Glutamatergic neuron (in vitro differentiated cells): ENCODE data around the gene STOM. TPM values are rescaled to one million over a fixed set of nuclear protein-coding genes. Genes with fewer than 3 reads are reported as not detected.

Source experiments
- DNase-seq: peaks from one replicate; pipeline ENCODE4 v3.0.0; 2022
- H3K27ac Mint-ChIP-seq: one replicate; pipeline ENCODE4 v1.8.0; 2020; ENCODE audit warnings: mild to moderate bottlenecking, mixed read lengths, inconsistent platforms; ENCODE audit not compliant: unreplicated experiment
- H3K27me3 Mint-ChIP-seq: one replicate; pipeline ENCODE4 v1.8.0; 2020; ENCODE audit warnings: mild to moderate bottlenecking, moderate library complexity, mixed read lengths, inconsistent platforms; ENCODE audit not compliant: unreplicated experiment
- H3K36me3 Mint-ChIP-seq: one replicate; pipeline ENCODE4 v1.8.0; 2020; ENCODE audit warnings: mild to moderate bottlenecking, mixed read lengths, inconsistent platforms; ENCODE audit not compliant: unreplicated experiment
- H3K4me1 Mint-ChIP-seq: one replicate; pipeline ENCODE4 v1.8.0; 2020; ENCODE audit warnings: mild to moderate bottlenecking, low read depth, mixed read lengths, inconsistent platforms; ENCODE audit not compliant: unreplicated experiment
- H3K4me3 Mint-ChIP-seq: one replicate; pipeline ENCODE4 v1.8.0; 2020; ENCODE audit warnings: mild to moderate bottlenecking, mixed read lengths, inconsistent platforms; ENCODE audit not compliant: unreplicated experiment
- H3K9me3 Mint-ChIP-seq: one replicate; pipeline ENCODE4 v1.8.0; 2020; ENCODE audit warnings: mild to moderate bottlenecking, moderate library complexity, mixed read lengths, inconsistent platforms; ENCODE audit not compliant: unreplicated experiment
- total RNA-seq: library from RNA; stranded (reverse); fragmentation: NEBNext Ultra II Directional; extraction: Animal tissue kit (Norgen Biotek cat#: 25700); gene quantifications from one replicate; pipeline ENCODE4 v1.2.1, GENCODE V29; 2021; ENCODE audit not compliant: unreplicated experiment
- TF ChIP-seq, protein P1 (sequence below): fragments of 200-600 bp; sonication (generic); IDR thresholded peaks from one replicate; pipeline ENCODE4 v1.5.0; 2021; ENCODE audit not compliant: partially characterized antibody, unreplicated experiment

The STOM gene
- total RNA-seq, 1 donor from 2014 or later: 2.0 TPM

DNA sequence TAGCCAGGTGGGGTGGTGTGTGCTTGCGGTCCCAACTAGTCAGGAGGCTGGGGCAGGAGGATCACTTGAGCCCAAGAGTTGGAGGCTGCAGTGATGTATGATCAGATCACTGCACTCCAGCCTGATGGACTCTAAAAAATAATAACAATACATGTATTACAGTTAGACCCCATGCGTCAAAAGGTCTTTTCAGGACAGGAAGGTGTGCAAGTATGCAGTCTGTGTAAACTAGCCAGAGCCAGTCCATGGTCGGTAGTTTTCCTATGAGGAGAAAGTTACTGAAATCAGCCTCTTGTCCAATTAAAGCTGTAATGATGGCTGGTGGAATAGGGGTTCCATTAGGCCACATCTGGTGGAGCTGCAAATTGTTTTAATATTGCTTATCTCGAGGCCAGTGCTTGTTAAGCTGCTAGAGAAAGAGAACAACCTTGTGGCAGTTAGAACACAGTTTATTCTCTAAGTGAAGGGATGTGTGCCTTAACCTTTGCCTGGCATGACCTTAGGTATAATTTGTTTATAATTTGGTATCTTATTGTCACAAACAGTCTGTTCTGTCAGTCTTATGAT is 1.5 kb upstream of the STOM start:
- TF ChIP-seq, protein P1, sequence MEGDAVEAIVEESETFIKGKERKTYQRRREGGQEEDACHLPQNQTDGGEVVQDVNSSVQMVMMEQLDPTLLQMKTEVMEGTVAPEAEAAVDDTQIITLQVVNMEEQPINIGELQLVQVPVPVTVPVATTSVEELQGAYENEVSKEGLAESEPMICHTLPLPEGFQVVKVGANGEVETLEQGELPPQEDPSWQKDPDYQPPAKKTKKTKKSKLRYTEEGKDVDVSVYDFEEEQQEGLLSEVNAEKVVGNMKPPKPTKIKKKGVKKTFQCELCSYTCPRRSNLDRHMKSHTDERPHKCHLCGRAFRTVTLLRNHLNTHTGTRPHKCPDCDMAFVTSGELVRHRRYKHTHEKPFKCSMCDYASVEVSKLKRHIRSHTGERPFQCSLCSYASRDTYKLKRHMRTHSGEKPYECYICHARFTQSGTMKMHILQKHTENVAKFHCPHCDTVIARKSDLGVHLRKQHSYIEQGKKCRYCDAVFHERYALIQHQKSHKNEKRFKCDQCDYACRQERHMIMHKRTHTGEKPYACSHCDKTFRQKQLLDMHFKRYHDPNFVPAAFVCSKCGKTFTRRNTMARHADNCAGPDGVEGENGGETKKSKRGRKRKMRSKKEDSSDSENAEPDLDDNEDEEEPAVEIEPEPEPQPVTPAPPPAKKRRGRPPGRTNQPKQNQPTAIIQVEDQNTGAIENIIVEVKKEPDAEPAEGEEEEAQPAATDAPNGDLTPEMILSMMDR: no peak
- Mint-ChIP-seq H3K27me3 (peaks cover 2% of the 10 kb centered on the region), H3K9me3 (peaks cover 2% of the 10 kb centered on the region), H3K27ac (no peak overlapping the region), H3K4me1 (no peaks in the 10 kb centered on the region), H3K4me3 (no peak overlapping the region), H3K36me3 (no peaks in the 10 kb centered on the region)
- DNase-seq: no peak

DNA sequence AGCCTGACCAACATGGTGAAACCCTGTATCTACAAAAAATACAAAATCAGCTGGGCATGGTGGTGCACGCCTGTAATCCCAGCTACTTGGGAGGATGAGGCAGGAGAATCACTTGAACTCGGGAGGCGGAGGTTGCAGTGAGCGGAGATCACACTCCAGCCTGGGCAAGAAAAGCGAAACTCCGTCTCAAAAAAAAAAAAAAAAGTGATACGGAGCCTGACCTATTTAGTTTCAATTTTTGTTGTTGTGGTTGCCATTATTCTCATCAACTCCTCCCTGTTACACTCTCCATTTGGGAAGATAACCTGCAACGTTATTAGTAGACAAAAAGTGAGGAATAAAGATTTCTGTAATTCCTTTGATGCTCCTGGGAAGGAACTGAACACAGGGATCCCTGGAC is 1.3 kb downstream of the STOM start:
- peaks cover 2% of the 10 kb centered on the region for H3K9me3 Mint-ChIP-seq
- no peaks in the 10 kb centered on the region for H3K4me1 Mint-ChIP-seq
- peaks cover 2% of the 10 kb centered on the region for H3K27me3 Mint-ChIP-seq
- no peak overlapping the region for H3K4me3 Mint-ChIP-seq
- no peaks in the 10 kb centered on the region for H3K36me3 Mint-ChIP-seq
- no peak for DNase-seq
- H3K27ac Mint-ChIP-seq: no peak overlapping the region
- TF ChIP-seq, protein P1: no peak

DNA sequence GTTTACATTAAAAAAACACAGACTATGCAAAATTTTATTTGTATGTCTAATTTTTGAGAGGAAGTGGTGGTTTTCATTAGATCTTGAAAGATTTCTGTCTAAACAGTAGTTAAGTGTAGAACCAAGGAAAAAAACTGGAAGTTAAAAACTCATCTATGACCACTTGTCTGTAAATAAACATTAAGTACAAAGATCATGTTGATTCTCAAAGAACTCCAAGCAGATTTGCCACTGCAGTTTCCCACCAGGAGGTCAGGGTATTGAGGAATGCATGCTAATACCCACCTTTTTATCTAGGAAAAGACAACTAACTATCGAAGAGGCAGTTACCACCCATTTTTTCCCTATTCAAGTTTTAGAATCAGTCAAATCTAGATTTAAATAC is 1.9 kb downstream of the STOM start:
- Mint-ChIP-seq H3K4me3 (no peak overlapping the region), H3K4me1 (no peaks in the 10 kb centered on the region), H3K27me3 (peaks cover 2% of the 10 kb centered on the region), H3K27ac (no peak overlapping the region), H3K36me3 (no peaks in the 10 kb centered on the region), H3K9me3 (peaks cover 2% of the 10 kb centered on the region)
- no peak for DNase-seq
- TF ChIP-seq, protein P1: no peak

DNA sequence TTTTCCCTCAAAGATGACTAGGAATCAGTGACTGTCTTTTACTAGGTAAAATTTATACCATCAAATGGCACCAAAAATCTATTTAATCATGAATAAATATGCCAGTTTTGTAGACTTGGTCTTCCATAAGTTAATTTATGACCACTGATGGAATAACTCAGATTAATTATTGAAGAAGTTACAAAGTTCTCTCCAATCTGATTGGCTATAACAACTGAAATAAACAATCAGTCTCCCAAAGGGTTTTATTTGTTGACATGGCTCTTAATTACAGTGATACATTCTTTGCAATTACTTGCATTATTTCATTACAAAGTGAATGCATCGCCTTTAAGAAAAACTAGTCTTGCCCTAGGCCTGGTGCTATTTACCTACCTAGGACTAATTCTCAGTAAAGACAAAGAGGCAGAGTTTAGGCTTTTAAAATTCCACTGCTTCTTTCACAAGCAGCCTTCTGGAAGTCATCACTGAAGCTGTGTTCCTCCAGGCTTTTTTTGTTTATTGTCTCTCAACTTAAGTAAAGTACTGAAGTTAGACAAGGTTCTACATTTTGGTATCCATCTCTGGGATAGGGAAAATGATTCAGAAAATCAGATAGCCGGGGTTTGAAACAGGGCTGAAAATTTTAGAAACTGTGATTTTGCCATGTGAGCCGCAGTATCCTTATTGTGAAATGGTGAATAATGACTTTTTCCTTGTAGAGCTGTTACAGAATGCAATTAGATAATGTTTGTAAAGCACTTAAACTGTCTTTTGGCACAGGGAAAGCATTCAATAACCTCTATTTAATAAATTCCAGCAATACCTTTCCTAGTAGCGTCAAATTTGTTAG is 2.5 kb downstream of the STOM start:
- no peak for DNase-seq
- Mint-ChIP-seq H3K36me3 (no peaks in the 10 kb centered on the region), H3K4me1 (no peaks in the 10 kb centered on the region), H3K27ac (no peak overlapping the region), H3K9me3 (peaks cover 2% of the 10 kb centered on the region), H3K4me3 (no peak overlapping the region), H3K27me3 (peaks cover 2% of the 10 kb centered on the region)
- TF ChIP-seq, protein P1: no peak

DNA sequence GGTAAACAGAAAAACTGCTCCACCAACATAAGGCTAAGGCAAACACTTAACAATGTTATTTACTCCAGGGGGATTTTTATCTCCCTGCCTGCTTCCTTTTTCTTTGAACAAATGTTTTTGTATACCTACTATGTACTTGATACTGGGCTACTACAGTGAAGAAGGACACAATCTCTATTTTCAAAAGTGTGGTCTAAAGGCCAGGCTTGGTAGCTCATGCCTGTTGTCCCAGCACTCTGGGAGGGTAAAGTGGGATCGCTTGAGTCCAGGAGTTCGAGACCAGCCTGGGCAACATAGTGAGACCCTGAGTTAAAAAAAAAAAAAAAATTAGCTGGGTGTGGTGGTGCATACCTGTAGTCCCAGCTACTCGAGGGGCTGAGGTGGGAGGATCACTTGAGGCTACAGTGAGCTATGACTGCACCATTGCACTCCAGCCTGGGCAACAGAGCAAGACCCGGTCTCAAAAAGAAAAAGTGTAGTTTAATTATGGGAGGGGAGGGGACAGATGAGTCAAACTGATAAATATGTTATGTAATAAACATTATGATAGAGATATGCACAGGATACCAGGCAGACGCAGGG is 3.3 kb downstream of the STOM start:
- Mint-ChIP-seq H3K4me1 (no peaks in the 10 kb centered on the region), H3K27me3 (peaks cover 2% of the 10 kb centered on the region), H3K4me3 (no peak overlapping the region), H3K27ac (no peak overlapping the region), H3K9me3 (peaks cover 2% of the 10 kb centered on the region), H3K36me3 (no peaks in the 10 kb centered on the region)
- no peak for DNase-seq
- TF ChIP-seq, protein P1: no peak
